Stimulated activated CD4-positive, alpha-beta T cell treated with anti-CD3 and anti-CD28 coated beads, Interleukin-15, amount 100 ng/mL, for 1 hour (primary cell): ENCODE data around the gene DNAH2.
A peak's percentile ranks its signal among the peaks of the same experiment; 100 is the strongest.

Experiments used
- DNase-seq, 2 donors: peaks; one replicate each; pipeline ENCODE4 v3.0.0-alpha.2; 2020; ENCODE audit warnings: low read depth in 1 of 2, low spot score in 1 of 2

DNAH2 gene, protein sequence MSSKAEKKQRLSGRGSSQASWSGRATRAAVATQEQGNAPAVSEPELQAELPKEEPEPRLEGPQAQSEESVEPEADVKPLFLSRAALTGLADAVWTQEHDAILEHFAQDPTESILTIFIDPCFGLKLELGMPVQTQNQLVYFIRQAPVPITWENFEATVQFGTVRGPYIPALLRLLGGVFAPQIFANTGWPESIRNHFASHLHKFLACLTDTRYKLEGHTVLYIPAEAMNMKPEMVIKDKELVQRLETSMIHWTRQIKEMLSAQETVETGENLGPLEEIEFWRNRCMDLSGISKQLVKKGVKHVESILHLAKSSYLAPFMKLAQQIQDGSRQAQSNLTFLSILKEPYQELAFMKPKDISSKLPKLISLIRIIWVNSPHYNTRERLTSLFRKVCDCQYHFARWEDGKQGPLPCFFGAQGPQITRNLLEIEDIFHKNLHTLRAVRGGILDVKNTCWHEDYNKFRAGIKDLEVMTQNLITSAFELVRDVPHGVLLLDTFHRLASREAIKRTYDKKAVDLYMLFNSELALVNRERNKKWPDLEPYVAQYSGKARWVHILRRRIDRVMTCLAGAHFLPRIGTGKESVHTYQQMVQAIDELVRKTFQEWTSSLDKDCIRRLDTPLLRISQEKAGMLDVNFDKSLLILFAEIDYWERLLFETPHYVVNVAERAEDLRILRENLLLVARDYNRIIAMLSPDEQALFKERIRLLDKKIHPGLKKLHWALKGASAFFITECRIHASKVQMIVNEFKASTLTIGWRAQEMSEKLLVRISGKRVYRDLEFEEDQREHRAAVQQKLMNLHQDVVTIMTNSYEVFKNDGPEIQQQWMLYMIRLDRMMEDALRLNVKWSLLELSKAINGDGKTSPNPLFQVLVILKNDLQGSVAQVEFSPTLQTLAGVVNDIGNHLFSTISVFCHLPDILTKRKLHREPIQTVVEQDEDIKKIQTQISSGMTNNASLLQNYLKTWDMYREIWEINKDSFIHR (N-terminal part only)

DNA sequence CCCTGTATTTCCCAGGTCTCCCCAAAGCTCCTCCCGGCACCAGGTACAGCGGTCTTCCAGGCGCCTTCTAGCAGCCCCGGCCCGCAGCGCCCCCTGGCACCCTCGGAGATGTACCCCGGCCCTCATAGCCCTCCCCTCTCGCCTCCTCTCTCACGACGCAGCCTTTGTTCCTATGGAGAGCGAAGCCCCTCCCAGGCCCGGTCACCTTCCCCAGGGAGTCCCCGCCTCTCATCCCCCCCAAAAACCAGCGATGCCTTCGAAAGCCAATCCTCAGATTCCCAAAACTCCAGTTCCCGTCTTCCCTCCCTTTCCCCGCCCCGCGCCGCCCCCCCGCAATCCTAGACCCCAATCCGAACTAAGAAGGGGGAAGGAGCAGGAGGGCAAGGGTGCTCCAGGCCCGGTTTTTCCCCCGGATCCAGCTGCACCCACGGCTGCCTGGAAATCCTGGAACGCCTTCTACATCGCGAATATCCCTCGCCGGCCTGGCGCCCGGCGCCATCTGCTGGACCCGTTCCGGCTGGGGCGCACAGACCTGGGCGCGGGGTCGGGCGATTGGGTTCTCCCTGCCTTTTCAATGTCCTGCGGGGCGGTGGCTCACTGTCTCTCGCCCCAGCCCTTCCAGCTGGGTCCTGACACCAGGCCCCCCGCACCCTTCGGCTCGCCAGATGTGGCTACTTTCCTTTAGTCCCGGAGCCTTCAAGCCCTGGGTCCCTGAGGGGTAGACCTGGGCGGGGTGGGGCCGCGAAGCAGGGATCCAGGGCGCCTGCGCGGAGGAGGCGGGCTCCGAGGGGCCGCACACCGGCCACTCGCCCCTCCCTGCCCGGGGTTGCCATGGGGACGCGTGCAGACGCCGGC, at the start of gene DNAH2:
Gene DNAH2, plus strand, starts transcription at position 844 of the 855 bp plus-strand sequence. CDS start 1,991 bp downstream, outside the sequence.
- DNase-seq = peak in 1 of 2 donors; percentile 20

DNA sequence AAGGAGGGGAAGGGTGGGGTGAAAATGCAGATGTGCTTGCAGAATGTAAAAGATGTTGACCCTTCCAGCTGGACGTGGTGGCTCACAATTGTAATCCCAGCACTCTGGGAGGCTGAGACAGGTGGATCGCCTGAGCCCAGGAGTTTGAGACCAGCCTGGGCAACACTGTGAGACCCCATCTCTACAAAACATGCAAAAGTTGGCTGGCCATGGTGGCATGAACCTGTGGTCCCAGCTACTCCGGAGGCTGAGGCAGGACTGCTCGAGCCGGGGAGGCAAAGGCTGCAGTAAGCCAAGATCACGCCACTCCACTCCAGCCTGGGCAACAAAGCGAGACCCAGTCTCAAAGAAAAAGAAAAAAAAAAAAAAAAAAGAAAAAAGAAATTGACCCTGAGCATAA, 49.1 kb upstream of the DNAH2 start:
- DNase-seq = no peak

DNA sequence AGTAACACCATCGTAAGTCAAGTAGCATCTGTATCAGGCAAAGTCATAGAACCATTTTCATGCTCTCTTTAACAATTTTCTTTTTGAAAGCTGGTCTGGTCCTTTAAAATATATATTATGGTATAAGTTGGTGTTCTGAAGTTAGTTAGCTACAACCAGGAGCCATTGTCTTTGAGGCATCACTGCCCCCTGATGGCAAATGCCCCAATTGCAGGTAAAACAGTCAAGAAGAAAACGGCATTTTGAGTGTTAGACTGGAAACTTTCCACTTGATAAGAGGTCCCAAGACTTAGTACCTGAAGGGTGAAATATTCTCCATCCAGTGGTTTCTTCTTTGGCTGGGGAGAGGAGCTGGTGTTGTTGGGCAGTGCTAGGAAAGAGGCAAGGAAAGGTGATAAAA, 44.3 kb upstream of the DNAH2 start:
- no peak for DNase-seq

DNA sequence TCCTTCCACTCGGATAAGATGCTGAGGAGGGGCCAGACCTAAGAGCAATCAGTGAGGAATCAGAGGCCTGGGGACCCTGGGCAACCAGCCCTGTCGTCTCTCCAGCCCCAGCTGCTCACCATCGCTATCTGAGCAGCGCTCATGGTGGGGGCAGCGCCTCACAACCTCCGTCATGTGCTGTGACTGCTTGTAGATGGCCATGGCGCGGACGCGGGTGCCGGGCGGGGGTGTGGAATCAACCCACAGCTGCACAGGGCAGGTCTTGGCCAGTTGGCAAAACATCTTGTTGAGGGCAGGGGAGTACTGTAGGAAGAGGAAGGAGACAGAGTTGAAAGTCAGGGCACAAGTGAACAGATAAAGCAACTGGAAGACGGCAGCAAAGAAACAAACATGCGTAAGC, 42.6 kb upstream of the DNAH2 start:
- no peak for DNase-seq

DNA sequence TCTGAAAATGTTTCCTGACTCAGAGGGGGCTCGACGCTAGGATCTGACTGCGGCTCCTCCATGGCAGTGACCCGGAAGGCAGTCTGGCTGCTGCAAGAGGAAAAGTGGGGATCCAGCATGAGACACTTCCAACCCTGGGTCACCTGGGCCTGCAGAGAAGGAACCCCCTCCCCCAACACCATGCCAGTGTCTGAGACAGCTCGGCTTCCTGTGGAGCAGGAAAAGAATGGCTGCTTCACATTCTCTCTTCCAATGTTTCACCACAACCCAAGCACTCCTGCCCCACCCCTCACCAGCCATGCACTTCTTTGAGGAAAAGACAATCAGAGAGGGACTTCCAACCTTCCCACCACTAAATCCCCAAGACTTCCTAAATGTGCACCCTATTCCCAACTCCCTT, 41.0 kb upstream of the DNAH2 start:
- no peak for DNase-seq

DNA sequence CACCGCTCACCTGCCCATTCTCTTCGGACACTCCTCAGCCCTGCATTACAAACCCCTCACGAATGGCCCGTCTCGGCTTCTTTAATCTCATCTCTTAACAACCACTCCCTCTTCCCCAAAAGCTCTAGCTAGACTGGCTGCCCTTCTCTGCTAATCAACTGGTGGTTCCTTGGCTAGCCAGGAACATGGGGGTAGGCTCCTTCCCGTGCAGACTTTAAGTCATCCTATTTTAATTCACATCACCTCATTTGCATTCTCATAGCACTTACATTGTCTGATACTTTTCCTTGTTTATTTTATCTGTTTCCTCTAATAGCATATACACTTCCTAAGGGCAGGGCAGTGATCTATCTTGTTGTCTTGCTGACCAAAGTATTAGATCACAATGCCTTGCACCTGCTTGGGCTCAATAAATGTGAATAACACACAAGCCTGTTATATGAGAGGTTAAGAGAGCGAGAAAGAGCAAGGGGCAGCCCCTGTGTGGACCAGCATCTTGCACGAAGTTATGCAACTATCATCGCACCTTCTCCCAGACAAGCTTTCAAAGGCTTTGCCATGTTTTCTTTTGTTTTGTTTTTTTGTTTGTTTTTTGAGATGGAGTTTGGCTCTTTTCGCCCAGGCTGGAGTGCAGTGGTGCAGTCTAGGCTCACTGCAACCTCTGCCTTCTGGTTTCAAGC, 40.0 kb upstream of the DNAH2 start:
- no peak for DNase-seq

DNA sequence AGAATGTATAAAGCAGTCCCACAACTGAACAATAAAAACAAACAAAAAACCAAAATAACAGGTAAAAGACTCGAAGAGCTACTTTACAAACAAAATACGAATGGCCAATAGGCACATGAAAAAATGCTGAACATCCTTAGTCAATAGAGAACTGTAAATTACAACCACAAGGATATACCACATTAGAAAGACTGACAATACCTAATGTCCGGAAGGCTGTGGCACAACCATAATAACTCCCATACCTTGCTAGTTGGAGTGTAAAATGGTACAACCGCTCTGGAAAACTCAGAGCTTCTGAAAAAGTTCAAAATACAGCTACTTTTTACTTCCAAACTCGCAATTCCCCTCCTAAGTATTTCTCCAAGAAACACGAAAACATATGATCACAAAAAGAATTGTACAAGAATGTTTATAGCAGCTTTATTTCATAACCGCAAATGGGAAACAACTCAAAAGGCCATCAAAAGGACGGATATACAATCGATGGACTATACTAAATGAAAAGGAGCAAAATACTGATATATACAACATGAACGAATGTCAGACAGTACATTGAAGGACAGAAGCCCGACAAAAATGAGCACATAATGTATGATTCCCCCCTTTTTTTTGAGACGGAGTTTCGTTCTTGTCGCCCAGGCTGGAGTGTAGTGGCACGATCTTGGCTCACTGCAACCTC, 32.6 kb upstream of the DNAH2 start:
- no peak for DNase-seq

DNA sequence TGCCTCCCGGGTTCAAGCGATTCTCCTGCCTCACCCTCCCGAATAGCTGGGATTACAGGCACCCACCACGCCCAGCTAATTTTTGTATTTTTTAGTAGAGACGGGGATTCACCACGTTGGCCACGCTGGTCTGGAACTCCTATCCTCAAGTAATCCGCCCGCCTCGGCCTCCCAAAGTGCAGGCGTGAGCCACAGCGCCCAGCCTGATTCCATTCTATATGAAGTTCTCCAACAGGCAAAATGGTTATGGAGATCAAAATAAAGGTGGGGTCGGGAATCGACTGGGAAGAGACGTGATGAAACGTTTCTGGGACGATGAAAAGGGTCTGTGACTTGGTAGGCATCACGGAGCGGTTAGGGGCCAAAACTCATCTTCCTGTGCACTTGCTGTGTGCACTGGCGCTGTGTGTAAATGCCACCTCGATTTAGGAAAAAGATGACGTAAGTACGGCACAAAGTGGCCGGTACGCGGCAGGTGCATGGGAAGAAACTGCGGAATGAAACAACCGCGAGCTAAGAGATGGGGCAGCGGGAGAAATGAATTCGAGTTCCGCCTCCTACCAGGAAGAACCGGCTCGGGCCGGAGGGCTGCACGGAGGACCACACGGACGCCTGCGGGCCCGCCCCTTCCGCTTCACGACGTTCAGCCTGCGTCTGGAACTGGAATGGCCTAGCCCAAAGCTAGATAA, 31.9 kb upstream of the DNAH2 start:
- DNase-seq = peak; percentile 72 to 79

DNA sequence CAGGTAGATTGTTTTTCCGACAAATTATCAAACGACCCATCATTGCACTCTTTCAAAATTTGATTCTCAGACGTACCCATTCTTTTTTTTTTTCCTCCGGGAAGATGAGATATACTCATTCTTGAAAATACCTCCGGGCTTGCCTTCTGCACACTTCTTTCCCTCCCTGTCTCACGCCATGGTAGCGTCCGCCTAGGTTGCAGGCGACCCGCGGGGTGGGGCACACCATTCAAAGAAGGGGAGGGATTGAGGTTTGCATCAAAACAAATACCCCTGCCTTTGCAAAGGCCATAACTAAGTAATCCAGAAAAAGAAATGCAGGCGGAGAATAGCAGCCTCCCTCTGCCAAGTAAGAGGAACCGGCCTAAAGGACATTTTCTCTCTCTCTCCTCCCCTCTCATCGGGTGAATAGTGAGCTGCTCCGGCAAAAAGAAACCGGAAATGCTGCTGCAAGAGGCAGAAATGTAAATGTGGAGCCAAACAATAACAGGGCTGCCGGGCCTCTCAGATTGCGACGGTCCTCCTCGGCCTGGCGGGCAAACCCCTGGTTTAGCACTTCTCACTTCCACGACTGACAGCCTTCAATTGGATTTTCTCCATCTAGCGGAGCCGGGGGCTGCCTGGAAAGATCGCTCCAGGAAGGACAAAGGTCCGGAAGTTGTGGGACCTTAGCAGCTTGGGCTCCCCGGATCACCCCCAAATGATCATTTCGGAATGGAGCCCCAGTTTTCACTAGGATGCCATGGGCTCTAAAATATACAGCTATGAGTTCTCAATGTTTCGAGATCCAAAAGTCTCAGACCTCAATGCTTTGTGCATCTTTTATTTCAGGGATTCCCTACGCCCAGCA, 31.1 kb upstream of the DNAH2 start:
- DNase-seq = peak; percentile 54 to 58

DNA sequence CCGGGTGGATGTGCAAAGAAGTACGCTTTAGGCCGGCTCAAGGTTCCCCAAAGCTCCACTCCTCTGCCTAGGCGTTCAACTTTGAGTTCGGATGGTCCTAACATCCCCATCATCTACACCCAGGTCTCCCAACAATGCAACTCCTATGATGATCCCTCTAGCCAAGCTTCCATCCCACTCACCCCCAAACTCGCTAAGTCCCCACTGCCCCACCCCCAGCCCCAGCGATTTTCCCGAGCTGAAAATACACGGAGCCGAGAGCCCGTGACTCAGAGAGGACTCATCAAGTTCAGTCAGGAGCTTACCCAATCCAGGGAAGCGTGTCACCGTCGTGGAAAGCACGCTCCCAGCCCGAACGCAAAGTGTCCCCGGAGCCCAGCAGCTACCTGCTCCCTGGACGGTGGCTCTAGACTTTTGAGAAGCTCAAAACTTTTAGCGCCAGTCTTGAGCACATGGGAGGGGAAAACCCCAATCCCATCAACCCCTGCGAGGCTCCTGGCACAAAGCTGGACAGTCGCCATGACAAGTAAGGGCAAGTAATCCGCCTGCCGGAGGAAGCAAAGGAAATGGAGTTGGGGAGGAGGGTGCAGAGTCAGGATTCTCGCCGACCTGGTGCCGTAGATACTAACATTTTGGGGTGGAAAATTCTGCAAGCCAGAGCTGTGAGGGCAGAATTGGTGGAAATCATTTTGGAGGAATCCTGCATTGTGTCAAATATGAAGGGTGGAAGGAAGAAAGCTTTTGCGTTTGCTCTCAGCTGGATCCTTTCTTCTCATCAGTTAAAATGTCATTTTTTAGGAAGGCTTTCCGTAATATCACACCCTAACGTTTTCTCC, 30.3 kb upstream of the DNAH2 start, which contains the start of gene TP53:
Gene TP53, minus strand, starts transcription at position 419 of the 836 bp plus-strand sequence. CDS start 10,896 bp downstream, outside the sequence.
- peak; percentile 70 to 72 for DNase-seq

DNA sequence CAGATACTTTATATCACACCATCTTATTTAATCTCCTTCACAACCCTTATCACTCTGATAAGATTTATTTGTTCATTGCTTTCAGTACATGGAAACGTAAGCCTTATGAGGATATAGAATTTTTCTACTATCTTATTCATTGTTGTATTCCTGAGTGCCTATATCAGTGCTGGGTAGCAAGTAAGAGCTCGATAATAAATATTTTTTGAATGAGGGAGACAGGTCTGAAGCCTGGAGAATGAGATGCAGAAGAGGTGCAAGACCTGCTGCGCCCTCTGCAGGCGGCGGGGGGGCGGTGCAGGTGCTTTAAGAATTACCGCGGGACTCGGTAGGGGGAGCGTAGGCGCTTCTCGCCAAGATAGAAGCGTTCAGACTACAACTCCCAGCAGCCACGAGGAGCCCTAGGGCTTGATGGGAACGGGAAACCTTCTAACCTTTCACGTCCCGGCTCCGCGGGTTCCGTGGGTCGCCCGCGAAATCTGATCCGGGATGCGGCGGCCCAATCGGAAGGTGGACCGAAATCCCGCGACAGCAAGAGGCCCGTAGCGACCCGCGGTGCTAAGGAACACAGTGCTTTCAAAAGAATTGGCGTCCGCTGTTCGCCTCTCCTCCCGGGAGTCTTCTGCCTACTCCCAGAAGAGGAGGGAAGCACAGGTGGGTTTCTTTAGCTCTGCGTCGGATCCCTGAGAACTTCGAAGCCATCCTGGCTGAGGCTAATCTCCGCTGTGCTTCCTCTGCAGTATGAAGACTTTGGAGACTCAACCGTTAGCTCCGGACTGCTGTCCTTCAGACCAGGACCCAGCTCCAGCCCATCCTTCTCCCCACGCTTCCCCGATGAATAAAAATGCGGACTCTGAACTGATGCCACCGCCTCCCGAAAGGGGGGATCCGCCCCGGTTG, 29.4 kb upstream of the DNAH2 start, which contains the start of gene WRAP53:
Gene WRAP53, plus strand, starts transcription at position 570 of the 900 bp plus-strand sequence. Its CDS starts 172 bp downstream, at position 742.
- peak; percentile 91 to 92 for DNase-seq

DNA sequence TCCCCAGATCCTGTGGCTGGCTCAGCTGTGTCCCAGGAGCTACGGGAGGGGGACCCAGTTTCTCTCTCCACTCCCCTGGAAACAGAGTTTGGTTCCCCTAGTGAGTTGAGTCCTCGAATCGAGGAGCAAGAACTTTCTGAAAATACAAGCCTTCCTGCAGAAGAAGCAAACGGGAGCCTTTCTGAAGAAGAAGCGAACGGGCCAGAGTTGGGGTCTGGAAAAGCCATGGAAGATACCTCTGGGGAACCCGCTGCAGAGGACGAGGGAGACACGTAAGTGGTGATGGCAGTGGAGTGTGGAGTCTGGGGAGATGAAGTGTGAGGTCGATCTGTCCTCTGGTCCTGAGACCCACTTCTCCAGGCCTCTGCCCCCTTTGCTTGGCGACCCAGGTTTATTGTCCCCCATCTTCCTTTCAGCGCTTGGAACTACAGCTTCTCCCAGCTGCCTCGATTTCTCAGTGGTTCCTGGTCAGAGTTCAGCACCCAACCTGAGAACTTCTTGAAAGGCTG, 28.7 kb upstream of the DNAH2 start:
- no peak for DNase-seq

DNA sequence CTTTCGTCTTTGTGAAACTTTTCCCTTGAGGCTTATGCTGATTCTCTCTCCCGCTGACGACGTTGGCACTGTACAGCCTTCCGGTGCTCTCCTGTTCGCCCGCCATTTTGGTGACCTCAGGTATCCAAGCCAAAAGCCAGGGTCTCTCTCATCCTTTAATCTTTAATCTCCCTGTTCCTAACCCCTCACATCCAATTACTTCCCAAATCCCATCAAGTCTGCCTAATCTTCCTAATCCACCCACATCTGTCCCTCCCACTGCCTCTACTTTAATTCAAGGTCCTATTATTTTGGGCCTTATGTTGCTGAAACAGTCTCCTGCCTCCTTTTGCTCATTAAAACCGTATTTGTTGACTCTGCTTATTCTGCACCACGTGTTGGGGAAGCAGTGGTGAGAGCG, 22.0 kb upstream of the DNAH2 start:
- DNase-seq = no peak

DNA sequence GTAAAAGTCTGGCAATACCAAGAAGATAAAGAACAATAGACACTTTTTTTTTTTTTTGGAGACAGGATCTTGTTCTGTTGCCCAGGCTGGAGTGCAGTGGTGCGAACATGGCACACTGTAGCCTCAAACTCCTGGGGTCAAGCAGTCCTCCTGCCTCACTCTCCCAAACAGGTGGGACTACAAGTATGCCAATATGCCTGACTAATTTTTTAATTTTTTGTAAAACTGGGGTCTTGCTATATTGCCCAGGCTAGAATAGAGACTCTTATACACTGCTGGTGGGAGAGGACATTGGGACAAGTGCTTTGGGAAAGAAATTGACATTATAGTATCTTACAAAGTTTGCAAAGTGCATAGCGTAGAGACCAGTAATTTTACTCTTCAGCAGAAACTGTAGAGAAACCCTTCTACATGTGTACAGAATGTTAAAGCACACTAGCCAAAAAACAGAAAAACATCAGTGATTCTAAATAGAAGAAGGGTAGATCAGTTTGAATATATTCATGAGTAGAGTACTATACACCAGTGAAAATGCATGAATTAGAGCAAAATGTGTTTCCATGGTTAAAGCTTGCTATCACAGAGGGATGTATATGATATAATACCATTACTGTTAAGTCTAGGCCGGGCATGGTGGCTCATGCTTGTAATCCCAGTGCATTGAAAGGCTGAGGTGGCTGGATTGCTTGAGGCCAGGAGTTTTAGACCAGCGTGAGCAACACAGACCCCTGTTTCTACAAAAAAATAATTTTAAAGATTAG, 19.5 kb upstream of the DNAH2 start:
- DNase-seq = no peak

DNA sequence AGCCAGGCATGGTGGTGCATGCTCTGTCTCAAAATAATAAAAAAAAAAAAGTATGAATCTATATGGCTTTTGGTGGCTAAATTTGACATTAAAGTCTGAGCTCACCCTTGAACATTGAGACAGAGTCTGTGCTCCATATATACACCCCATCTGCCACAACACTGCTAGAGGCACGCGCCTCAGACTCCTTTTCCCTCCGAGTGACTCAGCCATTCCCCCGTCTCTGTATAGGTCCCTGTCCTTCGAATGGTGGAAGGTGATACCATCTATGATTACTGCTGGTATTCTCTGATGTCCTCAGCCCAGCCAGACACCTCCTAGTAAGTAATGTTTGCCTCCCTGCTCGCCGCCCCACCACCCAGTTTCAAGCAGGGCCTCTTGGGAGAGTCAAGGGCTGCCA, 17.0 kb upstream of the DNAH2 start:
- DNase-seq = no peak
